Tibial nerve (tissue), 3 donors: ENCODE data around the gene HOXA4.

Experiments
- POLR2A ChIP-seq, 2 donors: fragments of 450-650 bp; IDR thresholded peaks; one replicate each; pipeline ENCODE4 v1.6.1; 2017; ENCODE audit warnings: antibody characterized with exemption in 2 of 2, mild to moderate bottlenecking in 2 of 2, moderate library complexity in 2 of 2
- TF ChIP-seq, protein P1 (sequence below), 5 experiments: fragments of 200-600 bp in 3 of 5; fragments of 450-650 bp in 2 of 5; sonication (generic) in 3 of 5; IDR thresholded peaks; one replicate each; pipeline ENCODE4 v1.5.1; 2016 to 2019; ENCODE audit warnings: antibody characterized with exemption in 5 of 5, mild to moderate bottlenecking in 3 of 5, moderate library complexity in 2 of 5

DNA sequence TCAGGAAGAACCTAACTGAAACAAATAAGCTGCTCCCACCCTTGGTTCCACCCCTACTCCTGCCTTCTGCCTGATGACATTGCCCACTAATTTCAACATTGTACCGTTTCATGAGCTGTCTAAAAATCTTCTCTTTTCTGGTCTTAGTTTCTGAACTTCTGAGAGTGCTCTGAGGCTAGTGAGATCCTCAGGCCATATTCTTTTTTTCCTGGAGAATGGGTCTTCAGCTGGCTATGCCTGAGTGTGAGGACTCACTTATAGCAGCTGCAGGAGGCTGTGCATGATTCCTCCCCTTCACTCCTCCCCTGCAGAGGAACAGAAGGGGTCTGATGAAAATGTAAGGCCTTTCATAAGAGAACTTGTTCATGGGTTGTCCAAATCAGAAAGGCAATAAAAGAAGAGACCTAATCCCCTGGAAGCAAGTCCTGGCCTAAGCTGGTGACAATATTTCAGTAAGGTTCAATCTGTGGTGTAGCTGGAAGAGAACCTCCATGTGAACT lies 11.1 kb downstream of the HOXA4 start:
- TF ChIP-seq, protein P1, sequence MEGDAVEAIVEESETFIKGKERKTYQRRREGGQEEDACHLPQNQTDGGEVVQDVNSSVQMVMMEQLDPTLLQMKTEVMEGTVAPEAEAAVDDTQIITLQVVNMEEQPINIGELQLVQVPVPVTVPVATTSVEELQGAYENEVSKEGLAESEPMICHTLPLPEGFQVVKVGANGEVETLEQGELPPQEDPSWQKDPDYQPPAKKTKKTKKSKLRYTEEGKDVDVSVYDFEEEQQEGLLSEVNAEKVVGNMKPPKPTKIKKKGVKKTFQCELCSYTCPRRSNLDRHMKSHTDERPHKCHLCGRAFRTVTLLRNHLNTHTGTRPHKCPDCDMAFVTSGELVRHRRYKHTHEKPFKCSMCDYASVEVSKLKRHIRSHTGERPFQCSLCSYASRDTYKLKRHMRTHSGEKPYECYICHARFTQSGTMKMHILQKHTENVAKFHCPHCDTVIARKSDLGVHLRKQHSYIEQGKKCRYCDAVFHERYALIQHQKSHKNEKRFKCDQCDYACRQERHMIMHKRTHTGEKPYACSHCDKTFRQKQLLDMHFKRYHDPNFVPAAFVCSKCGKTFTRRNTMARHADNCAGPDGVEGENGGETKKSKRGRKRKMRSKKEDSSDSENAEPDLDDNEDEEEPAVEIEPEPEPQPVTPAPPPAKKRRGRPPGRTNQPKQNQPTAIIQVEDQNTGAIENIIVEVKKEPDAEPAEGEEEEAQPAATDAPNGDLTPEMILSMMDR (IDR thresholded peaks at IDR 0.05): no peak
- no peak for TF ChIP-seq POLR2A (IDR thresholded peaks at IDR 0.05)
